HCT116 (cell line): ENCODE measurements around the gene ITGB7. TPM values are rescaled to one million over a fixed set of nuclear protein-coding genes. Genes with fewer than 3 reads are reported as not detected.

ENCODE experiments used
- ATAC-seq: fragments of 200-7000 bp; cut with Tn5 transposase; 2 replicates; pipeline ENCODE4 v1.9.1; 2020; ENCODE audit warnings: mild to moderate bottlenecking, moderate library complexity
- BruUV-seq: library from RNA; stranded (reverse); fragments of 400-500 nt; replicated peaks from 2 replicates; lab custom pipeline; 2021; lab: Mats Ljungman, UMichigan
- CTCF ChIA-PET: fragments of 300-600 bp; sonication (Branson Sonifier 250); formaldehyde crosslinking; loops from one replicate; lab custom pipeline; 2021; ENCODE audit warnings: antibody characterized with exemption; lab: Charles Lee
- POLR2A ChIA-PET: fragments of 300-600, 350-600 bp; sonication (Branson Sonifier 250); formaldehyde crosslinking; loops from one replicate; lab custom pipeline; 2021; ENCODE audit warnings: antibody characterized with exemption; lab: Charles Lee
- RAD21 ChIA-PET, 2 experiments: fragments of 300-600 bp; sonication (Branson Sonifier 250); formaldehyde crosslinking; loops; one replicate each; lab custom pipeline; 2023; ENCODE audit warnings: low total read pairs in 2 of 2; ENCODE audit not compliant: uncharacterized antibody in 2 of 2, unreplicated experiment in 2 of 2, low non-redundant PET in 1 of 2; lab: Charles Lee
- DNase-seq: peaks from one replicate; pipeline ENCODE4 v3.0.0-alpha.2; 2010; ENCODE audit warnings: low read depth, low spot score
- H2AFZ ChIP-seq: fragments of 200-600 bp; shearing (Covaris generic), sonication (generic); 2 replicates; pipeline ENCODE4 v1.6.1; 2017; ENCODE audit warnings: low read depth, mixed run types, mixed read lengths, antibody characterized with exemption, low read length; ENCODE audit not compliant: poor library complexity, severe bottlenecking
- H3K27ac ChIP-seq: 2 replicates; pipeline ENCODE4 v1.5.1; 2012; ENCODE audit warnings: low read depth, low read length
- H3K27me3 ChIP-seq: fragments of 200-600 bp; sonication (generic); 2 replicates; pipeline ENCODE4 v1.6.1; 2016; ENCODE audit warnings: mixed run types, low read length, mixed read lengths; ENCODE audit not compliant: insufficient read depth
- H3K36me3 ChIP-seq, 2 experiments: fragments of 200-500 bp in 1 of 2; fragments of 200-600 bp in 1 of 2; sonication (Bioruptor generic) in 1 of 2; sonication (generic) in 1 of 2; 2 replicates each; pipeline versions ENCODE4 v1.5.1 to v1.6.1; 2014 to 2016; ENCODE audit warnings: low read length in 2 of 2, inconsistent platforms in 1 of 2, mixed read lengths in 1 of 2, mixed run types in 1 of 2; ENCODE audit not compliant: insufficient read depth in 2 of 2, control insufficient read depth in 1 of 2
- H3K4me1 ChIP-seq, 2 experiments: fragments of 200-600 bp in 1 of 2; sonication (generic) in 1 of 2; 2 replicates each; pipeline versions ENCODE4 v1.5.1 to v1.6.1; 2012 to 2017; ENCODE audit warnings: low read length in 2 of 2, inconsistent platforms in 1 of 2, mild to moderate bottlenecking in 1 of 2, mixed read lengths in 1 of 2, mixed run types in 1 of 2, moderate library complexity in 1 of 2; ENCODE audit not compliant: insufficient read depth in 2 of 2, control insufficient read depth in 1 of 2
- H3K4me2 ChIP-seq: fragments of 200-600 bp; sonication (generic); 2 replicates; pipeline ENCODE4 v1.6.1; 2017; ENCODE audit warnings: mixed run types, low read length, mixed read lengths
- H3K4me3 ChIP-seq, 2 experiments: fragments of 200-600 bp in 1 of 2; sonication (generic) in 1 of 2; replicated peaks in 1 of 2; 2 replicates each; pipeline ENCODE4 v1.5.1; 2011 to 2016; ENCODE audit warnings: low read length in 2 of 2, control low read depth in 1 of 2, low read depth in 1 of 2, mild to moderate bottlenecking in 1 of 2, mixed read lengths in 1 of 2, mixed run types in 1 of 2
- H3K79me2 ChIP-seq: fragments of 200-600 bp; sonication (generic); 2 replicates; pipeline ENCODE4 v1.6.1; 2017; ENCODE audit warnings: mild to moderate bottlenecking, mixed run types, low read length, moderate library complexity, mixed read lengths; ENCODE audit not compliant: insufficient read depth
- H3K9ac ChIP-seq: fragments of 200-600 bp; sonication (generic); 2 replicates; pipeline ENCODE4 v1.6.1; 2016; ENCODE audit warnings: low read length, mixed read lengths
- H3K9me2 ChIP-seq: fragments of 200-600 bp; sonication (generic), shearing (Covaris generic); 2 replicates; pipeline ENCODE4 v1.6.1; 2017; ENCODE audit warnings: mixed run types, mild to moderate bottlenecking, moderate library complexity; ENCODE audit not compliant: insufficient read depth
- H3K9me3 ChIP-seq, 2 experiments: fragments of 200-500 bp in 1 of 2; fragments of 200-600 bp in 1 of 2; sonication (Bioruptor generic) in 1 of 2; sonication (generic) in 1 of 2; 2 replicates each; pipeline ENCODE4 v1.6.1; 2014 to 2017; ENCODE audit warnings: low read length in 2 of 2, mixed read lengths in 2 of 2, inconsistent platforms in 1 of 2, low read depth in 1 of 2, mild to moderate bottlenecking in 1 of 2, mixed run types in 1 of 2, moderate library complexity in 1 of 2; ENCODE audit not compliant: control insufficient read depth in 1 of 2, insufficient read depth in 1 of 2
- H4K20me1 ChIP-seq: fragments of 200-600 bp; sonication (generic), shearing (Covaris generic); 2 replicates; pipeline ENCODE4 v1.6.1; 2017; ENCODE audit warnings: mixed run types, mild to moderate bottlenecking, moderate library complexity; ENCODE audit not compliant: insufficient read depth
- POLR2AphosphoS5 ChIP-seq: IDR thresholded peaks from 2 replicates; pipeline ENCODE4 v1.6.1; 2011; ENCODE audit warnings: mild to moderate bottlenecking, low read depth, low read length, moderate library complexity
- RAD21 ChIP-seq: IDR thresholded peaks from 2 replicates; pipeline ENCODE4 v1.6.1; 2012; ENCODE audit warnings: low read depth, mild to moderate bottlenecking
- ZNF274 ChIP-seq: fragments of 200-500 bp; sonication (Bioruptor generic); IDR thresholded peaks from 2 replicates; pipeline ENCODE4 v1.6.1; 2014; ENCODE audit warnings: mild to moderate bottlenecking, low read depth, low read length, inconsistent platforms
- intact Hi-C: fragments of 100-400 bp; cut with micrococcal nuclease; formaldehyde crosslinking; loops from 2 replicates; pipeline ENCODE4 v1.10.0; 2022
- total RNA-seq: library from RNA; stranded (reverse); gene quantifications from one replicate; pipeline ENCODE4 v1.2.1, GENCODE V29; 2021; ENCODE audit not compliant: unreplicated experiment
- TF ChIP-seq, protein P1 (sequence below), 3 experiments: fragments of 200-600 bp in 1 of 3; sonication (generic) in 1 of 3; IDR thresholded peaks in 2 of 3; conservative IDR thresholded peaks in 1 of 3; 2 replicates each; pipeline ENCODE4 v1.5.1; 2012 to 2017; ENCODE audit warnings: low read depth in 2 of 3, low read length in 2 of 3, antibody characterized with exemption in 1 of 3, borderline replicate concordance in 1 of 3, control low read depth in 1 of 3, mild to moderate bottlenecking in 1 of 3, mixed read lengths in 1 of 3, mixed run types in 1 of 3, moderate library complexity in 1 of 3; ENCODE audit not compliant: insufficient read depth in 1 of 3
- TF ChIP-seq, protein P2 (sequence below): IDR thresholded peaks from 2 replicates; pipeline ENCODE4 v1.6.1; 2012
- TF ChIP-seq, protein P3 (sequence below): IDR thresholded peaks from 2 replicates; pipeline ENCODE4 v1.6.1; 2012

The ITGB7 gene
- total RNA-seq, 1 experiment from 2014 or later, result 1.9 TPM

DNA sequence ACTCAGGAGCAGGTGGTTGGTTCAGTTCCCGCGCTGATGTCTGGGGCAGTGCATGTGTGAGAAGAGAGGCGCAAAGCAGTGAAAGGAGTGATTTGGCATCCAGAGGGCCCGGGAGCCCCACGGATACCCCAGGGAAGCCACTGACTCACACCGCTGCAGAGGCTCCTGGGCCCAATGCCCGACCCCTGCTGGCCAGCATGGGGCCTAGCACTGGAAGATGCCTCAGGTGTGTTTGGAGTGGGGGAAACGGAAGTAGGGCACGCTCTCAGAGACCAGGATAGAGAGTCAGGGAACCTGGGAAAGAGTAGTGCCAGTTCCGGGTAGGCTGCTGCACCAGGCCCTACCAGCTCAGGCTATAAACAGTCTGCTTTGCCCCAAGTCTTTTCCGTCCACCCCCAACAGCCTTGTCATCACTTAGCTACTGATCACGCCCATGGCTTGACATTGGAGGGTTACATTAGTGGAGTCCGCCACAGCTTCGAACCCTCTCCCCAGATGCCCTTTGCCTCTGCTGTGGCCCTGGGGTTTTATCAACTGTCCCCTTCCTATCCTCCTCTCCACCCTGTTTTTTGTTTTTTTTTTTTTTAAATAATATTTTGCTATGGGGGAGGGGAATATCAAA lies 16.8 kb downstream of the ITGB7 start:
- no TSS peak for BruUV-seq
- no peaks in the 10 kb centered on the region for H3K9me3 ChIP-seq
- RAD21 ChIA-PET, result interaction anchor here (1.0 to 1.1 kb wide), 2 partner anchors 31 to 124 kb away, joined by 3 read pairs; no protein-coding TSS in a partner anchor
- H3K4me3 ChIP-seq, result no peak overlapping the region
- H3K79me2 ChIP-seq, result no peaks in the 10 kb centered on the region; the same call in 1 of the 2 replicates
- POLR2A ChIA-PET, result interaction anchor here (1.2 to 1.8 kb wide), 2 partner anchors 10 to 124 kb away, joined by 3 to 7 read pairs; partner anchors contain the start of genes CSAD and ZNF740
- peaks cover 25 to 26% of the 10 kb centered on the region in 2 experiments; a peak in 3 of 4 replicates for H3K36me3 ChIP-seq
- no peak overlapping the region for H3K4me2 ChIP-seq
- no peaks in the 10 kb centered on the region for H3K27me3 ChIP-seq
- H3K9ac ChIP-seq, result no peak overlapping the region
- no peak overlapping the region for H3K27ac ChIP-seq
- ATAC-seq (peak; percentile 97), DNase-seq (peak; percentile 23)
- peaks cover 4 to 6% of the 10 kb centered on the region in 2 experiments; a peak in 2 of 4 replicates for H3K4me1 ChIP-seq
- CTCF ChIA-PET, result interaction anchor here (0.7 to 2.7 kb wide), 7 partner anchors 8 to 129 kb away, joined by 3 to 17 read pairs (median 4); partner anchors contain the start of genes CSAD and ZNF740
- H4K20me1 ChIP-seq, result no peaks in the 10 kb centered on the region
- intact Hi-C loops, result loop anchor here (1.0 kb wide), 2 partner anchors 31 to 124 kb away; no protein-coding TSS in a partner anchor
- TF ChIP-seq POLR2AphosphoS5, result peak; percentile 39; the same call in 1 of the 2 replicates
- peak; percentile 54 for TF ChIP-seq RAD21
- TF ChIP-seq, protein P1, sequence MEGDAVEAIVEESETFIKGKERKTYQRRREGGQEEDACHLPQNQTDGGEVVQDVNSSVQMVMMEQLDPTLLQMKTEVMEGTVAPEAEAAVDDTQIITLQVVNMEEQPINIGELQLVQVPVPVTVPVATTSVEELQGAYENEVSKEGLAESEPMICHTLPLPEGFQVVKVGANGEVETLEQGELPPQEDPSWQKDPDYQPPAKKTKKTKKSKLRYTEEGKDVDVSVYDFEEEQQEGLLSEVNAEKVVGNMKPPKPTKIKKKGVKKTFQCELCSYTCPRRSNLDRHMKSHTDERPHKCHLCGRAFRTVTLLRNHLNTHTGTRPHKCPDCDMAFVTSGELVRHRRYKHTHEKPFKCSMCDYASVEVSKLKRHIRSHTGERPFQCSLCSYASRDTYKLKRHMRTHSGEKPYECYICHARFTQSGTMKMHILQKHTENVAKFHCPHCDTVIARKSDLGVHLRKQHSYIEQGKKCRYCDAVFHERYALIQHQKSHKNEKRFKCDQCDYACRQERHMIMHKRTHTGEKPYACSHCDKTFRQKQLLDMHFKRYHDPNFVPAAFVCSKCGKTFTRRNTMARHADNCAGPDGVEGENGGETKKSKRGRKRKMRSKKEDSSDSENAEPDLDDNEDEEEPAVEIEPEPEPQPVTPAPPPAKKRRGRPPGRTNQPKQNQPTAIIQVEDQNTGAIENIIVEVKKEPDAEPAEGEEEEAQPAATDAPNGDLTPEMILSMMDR (IDR thresholded peaks at IDR 0.05 in 2 of 3, conservative IDR thresholded peaks at IDR 0.05 in 1 of 3; ENCODE audit: borderline replicate concordance in 1 of 3, insufficient read depth in 1 of 3, low read depth in 2 of 3, low read length in 2 of 3), result peak; percentile 63 to 96 (median 88)
- TF ChIP-seq, protein P2, sequence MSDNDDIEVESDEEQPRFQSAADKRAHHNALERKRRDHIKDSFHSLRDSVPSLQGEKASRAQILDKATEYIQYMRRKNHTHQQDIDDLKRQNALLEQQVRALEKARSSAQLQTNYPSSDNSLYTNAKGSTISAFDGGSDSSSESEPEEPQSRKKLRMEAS, result no peak
- TF ChIP-seq, protein P3, sequence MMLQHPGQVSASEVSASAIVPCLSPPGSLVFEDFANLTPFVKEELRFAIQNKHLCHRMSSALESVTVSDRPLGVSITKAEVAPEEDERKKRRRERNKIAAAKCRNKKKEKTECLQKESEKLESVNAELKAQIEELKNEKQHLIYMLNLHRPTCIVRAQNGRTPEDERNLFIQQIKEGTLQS, result no peak
- no peak for TF ChIP-seq ZNF274
- H2AFZ ChIP-seq, result no peak overlapping the region
- no peaks in the 10 kb centered on the region for H3K9me2 ChIP-seq
